ENCODE data around the gene PDE6G.

The PDE6G gene

GRCh38 chr17:81662002-81662401, 5.7 kb upstream of the PDE6G start:
- DNase-seq (ENCODE audit: low spot score): no peak

- no peak for DNase-seq (ENCODE audit: low spot score)
Observed at GRCh38 chr17:81660441-81660840, 4.1 kb upstream of the PDE6G start.

GRCh38 chr17:81659038-81659437, 2.7 kb upstream of the PDE6G start:
- DNase-seq (ENCODE audit: low spot score): no peak

- no peak for DNase-seq (ENCODE audit: low spot score)
Observed at GRCh38 chr17:81656835-81657234, 493 bp upstream of the PDE6G start.

GRCh38 chr17:81655378-81656117, 794 bp downstream of the PDE6G start:
- DNase-seq (ENCODE audit: low spot score): no peak

- DNase-seq (ENCODE audit: low spot score): no peak
Observed at GRCh38 chr17:81652906-81653771, 3.2 kb downstream of the PDE6G start.

GRCh38 chr17:81651692-81652091, 4.7 kb downstream of the PDE6G start:
- DNase-seq (ENCODE audit: low spot score): peak; percentile 50

GRCh38 chr17:81650951-81651350, 5.4 kb downstream of the PDE6G start:
- no peak for DNase-seq (ENCODE audit: low spot score)

- no peak for DNase-seq (ENCODE audit: low spot score)
Observed at GRCh38 chr17:81648707-81649085, 7.6 kb downstream of the PDE6G start.

GRCh38 chr17:81648013-81648706, 8.2 kb downstream of the PDE6G start:
- DNase-seq (ENCODE audit: low spot score): no peak

GRCh38 chr17:81647640-81648012, 8.7 kb downstream of the PDE6G start:
- no peak for DNase-seq (ENCODE audit: low spot score)

- no peak for DNase-seq (ENCODE audit: low spot score)
Observed at GRCh38 chr17:81646869-81647600, 9.3 kb downstream of the PDE6G start.

- no peak for DNase-seq (ENCODE audit: low spot score)
Observed at GRCh38 chr17:81644976-81645952, 11.1 kb downstream of the PDE6G start.

- no peak for DNase-seq (ENCODE audit: low spot score)
Observed at GRCh38 chr17:81644496-81644895, 11.8 kb downstream of the PDE6G start.

GRCh38 chr17:81641825-81642489, 14.4 kb downstream of the PDE6G start:
- DNase-seq (ENCODE audit: low spot score): no peak

- no peak for DNase-seq (ENCODE audit: low spot score)
Observed at GRCh38 chr17:81640011-81640410, 16.3 kb downstream of the PDE6G start.

GRCh38 chr17:81638683-81639082, 17.7 kb downstream of the PDE6G start:
- DNase-seq (ENCODE audit: low spot score): no peak

- peak; percentile 89 for DNase-seq (ENCODE audit: low spot score)
Observed at GRCh38 chr17:81636505-81637288, 19.6 kb downstream of the PDE6G start, which contains the start of the genes NPLOC4 and TSPAN10. Gene NPLOC4, minus strand, starts transcription at chr17:81637112. Its CDS starts 182 bp downstream, at chr17:81636930. Gene TSPAN10, plus strand, starts transcription at chr17:81637196. Its CDS starts 5,217 bp downstream, at chr17:81642413.

GRCh38 chr17:81635973-81636504, 20.3 kb downstream of the PDE6G start:
- no peak for DNase-seq (ENCODE audit: low spot score)

Data from LoVo (cell line).